ENCODE measurements around the gene GRB2. TPM values are rescaled to one million over a fixed set of nuclear protein-coding genes. Genes with fewer than 3 reads are reported as not detected.

GRB2 gene
- total and polyA plus RNA-seq, 2 experiments from 2014 or later, result 132 to 198 TPM

- Histone ChIP-seq H3K4me1 (ENCODE audit: low read depth) (peaks cover 18% of the 10 kb centered on the region), H3K27ac (no peak overlapping the region), H3K4me3 (no peak overlapping the region), H3K36me3 (no peaks in the 10 kb centered on the region), H3K27me3 (no peaks in the 10 kb centered on the region), H3K9me3 (ENCODE audit: low read depth) (no peaks in the 10 kb centered on the region)
- TF ChIP-seq, protein P1, sequence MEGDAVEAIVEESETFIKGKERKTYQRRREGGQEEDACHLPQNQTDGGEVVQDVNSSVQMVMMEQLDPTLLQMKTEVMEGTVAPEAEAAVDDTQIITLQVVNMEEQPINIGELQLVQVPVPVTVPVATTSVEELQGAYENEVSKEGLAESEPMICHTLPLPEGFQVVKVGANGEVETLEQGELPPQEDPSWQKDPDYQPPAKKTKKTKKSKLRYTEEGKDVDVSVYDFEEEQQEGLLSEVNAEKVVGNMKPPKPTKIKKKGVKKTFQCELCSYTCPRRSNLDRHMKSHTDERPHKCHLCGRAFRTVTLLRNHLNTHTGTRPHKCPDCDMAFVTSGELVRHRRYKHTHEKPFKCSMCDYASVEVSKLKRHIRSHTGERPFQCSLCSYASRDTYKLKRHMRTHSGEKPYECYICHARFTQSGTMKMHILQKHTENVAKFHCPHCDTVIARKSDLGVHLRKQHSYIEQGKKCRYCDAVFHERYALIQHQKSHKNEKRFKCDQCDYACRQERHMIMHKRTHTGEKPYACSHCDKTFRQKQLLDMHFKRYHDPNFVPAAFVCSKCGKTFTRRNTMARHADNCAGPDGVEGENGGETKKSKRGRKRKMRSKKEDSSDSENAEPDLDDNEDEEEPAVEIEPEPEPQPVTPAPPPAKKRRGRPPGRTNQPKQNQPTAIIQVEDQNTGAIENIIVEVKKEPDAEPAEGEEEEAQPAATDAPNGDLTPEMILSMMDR (IDR thresholded peaks at IDR 0.05; ENCODE audit: low read depth, low read length), result no peak
- DNase-seq (ENCODE audit: low read depth in 1 of 2, low spot score in 1 of 2), result no peak
Observed at GRCh38 chr17:75353176-75353575, 52.3 kb downstream of the GRB2 start.

DNA sequence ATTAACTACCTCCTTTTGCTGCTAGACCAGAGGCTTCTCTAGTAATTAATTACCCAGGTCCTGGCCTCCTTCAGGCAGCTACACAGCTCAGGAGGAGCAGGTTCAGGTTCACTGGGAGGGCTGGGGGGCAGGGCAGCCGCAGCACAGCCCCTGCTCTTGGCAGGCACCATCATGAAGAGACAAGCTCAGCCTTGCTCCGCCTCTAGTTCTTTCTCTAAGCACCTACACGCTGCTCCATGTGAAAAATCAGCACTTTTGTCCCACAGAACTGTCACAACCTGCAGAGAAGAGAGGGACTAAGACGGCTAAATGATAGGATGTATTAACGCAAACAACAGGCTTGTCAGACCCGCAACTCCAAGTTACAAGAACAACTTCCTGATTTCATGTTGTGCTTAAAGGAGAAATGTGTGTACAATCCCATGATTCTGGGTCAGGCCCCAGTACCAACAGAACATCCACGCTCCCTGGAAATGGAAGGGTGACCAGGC lies 53.4 kb downstream of the GRB2 start:
- no peak overlapping the region for H3K4me3 ChIP-seq
- H3K4me1 ChIP-seq (ENCODE audit: low read depth), result peaks cover 18% of the 10 kb centered on the region
- peak overlapping the region; percentile 83 for H3K27ac ChIP-seq
- TF ChIP-seq, protein P1 (IDR thresholded peaks at IDR 0.05; ENCODE audit: low read depth, low read length), result no peak
- no peaks in the 10 kb centered on the region for H3K9me3 ChIP-seq (ENCODE audit: low read depth)
- H3K36me3 ChIP-seq, result no peaks in the 10 kb centered on the region
- peak in 1 of 2 donors; percentile 79 for DNase-seq (ENCODE audit: low read depth in 1 of 2, low spot score in 1 of 2)
- H3K27me3 ChIP-seq, result no peaks in the 10 kb centered on the region

GRCh38 chr17:75350706-75351105 lies 54.8 kb downstream of the GRB2 start:
- Histone ChIP-seq H3K4me3 (no peak overlapping the region), H3K27ac (no peak overlapping the region), H3K27me3 (no peaks in the 10 kb centered on the region), H3K36me3 (no peaks in the 10 kb centered on the region), H3K4me1 (ENCODE audit: low read depth) (peaks cover 24% of the 10 kb centered on the region), H3K9me3 (ENCODE audit: low read depth) (no peaks in the 10 kb centered on the region)
- TF ChIP-seq, protein P1 (IDR thresholded peaks at IDR 0.05; ENCODE audit: low read depth, low read length), result no peak
- no peak for DNase-seq (ENCODE audit: low read depth in 1 of 2, low spot score in 1 of 2)

- H3K36me3 ChIP-seq, result no peaks in the 10 kb centered on the region
- TF ChIP-seq, protein P1 (IDR thresholded peaks at IDR 0.05; ENCODE audit: low read depth, low read length), result no peak
- no peaks in the 10 kb centered on the region for H3K27me3 ChIP-seq
- H3K27ac ChIP-seq, result no peak overlapping the region
- peaks cover 30% of the 10 kb centered on the region for H3K4me1 ChIP-seq (ENCODE audit: low read depth)
- no peaks in the 10 kb centered on the region for H3K9me3 ChIP-seq (ENCODE audit: low read depth)
- no peak overlapping the region for H3K4me3 ChIP-seq
- no peak for DNase-seq (ENCODE audit: low read depth in 1 of 2, low spot score in 1 of 2)
Observed at GRCh38 chr17:75350029-75350428, 55.4 kb downstream of the GRB2 start.

GRCh38 chr17:75349589-75349988 lies 55.9 kb downstream of the GRB2 start:
- TF ChIP-seq, protein P1 (IDR thresholded peaks at IDR 0.05; ENCODE audit: low read depth, low read length), result no peak
- Histone ChIP-seq H3K9me3 (ENCODE audit: low read depth) (no peaks in the 10 kb centered on the region), H3K4me3 (no peak overlapping the region), H3K27ac (no peak overlapping the region), H3K4me1 (ENCODE audit: low read depth) (peaks cover 32% of the 10 kb centered on the region), H3K27me3 (no peaks in the 10 kb centered on the region), H3K36me3 (no peaks in the 10 kb centered on the region)
- no peak for DNase-seq (ENCODE audit: low read depth in 1 of 2, low spot score in 1 of 2)

Measured in cardiac muscle cell (in vitro differentiated cells and primary cell).